Calu3 (cell line): ENCODE data around the gene NAGPA. TPM values are rescaled to one million over a fixed set of nuclear protein-coding genes. Genes with fewer than 3 reads are reported as not detected.

Source experiments
- BruUV-seq: library from RNA; stranded (reverse); fragments of 400-500 nt; replicated peaks from 2 replicates; lab custom pipeline; 2021; lab: Mats Ljungman, UMichigan
- CTCF ChIA-PET: fragments of 300-600 bp; sonication (Branson Sonifier 250); formaldehyde crosslinking; loops from one replicate; lab custom pipeline; 2022; ENCODE audit warnings: antibody characterized with exemption; lab: Charles Lee
- DNase-seq: peaks from one replicate; pipeline ENCODE4 v3.0.0; 2022
- H3K27ac Mint-ChIP-seq: one replicate; pipeline ENCODE4 v1.8.0; 2022; ENCODE audit warnings: mixed read lengths; ENCODE audit not compliant: unreplicated experiment
- H3K27me3 Mint-ChIP-seq: one replicate; pipeline ENCODE4 v1.8.0; 2022; ENCODE audit warnings: mixed read lengths; ENCODE audit not compliant: unreplicated experiment
- H3K36me3 Mint-ChIP-seq: one replicate; pipeline ENCODE4 v1.8.0; 2022; ENCODE audit warnings: mild to moderate bottlenecking, moderate library complexity, mixed read lengths; ENCODE audit not compliant: insufficient read depth, unreplicated experiment
- H3K4me1 Mint-ChIP-seq: one replicate; pipeline ENCODE4 v1.8.0; 2022; ENCODE audit warnings: mild to moderate bottlenecking, low read depth, mixed read lengths; ENCODE audit not compliant: unreplicated experiment
- H3K4me3 Mint-ChIP-seq: one replicate; pipeline ENCODE4 v1.8.0; 2022; ENCODE audit warnings: mild to moderate bottlenecking, low read depth, moderate library complexity, mixed read lengths; ENCODE audit not compliant: unreplicated experiment
- H3K9me3 Mint-ChIP-seq: one replicate; pipeline ENCODE4 v1.8.0; 2022; ENCODE audit warnings: low read depth, mixed read lengths; ENCODE audit not compliant: unreplicated experiment
- intact Hi-C: fragments of 100-400 bp; cut with micrococcal nuclease; formaldehyde crosslinking; loops from one replicate; pipeline ENCODE4 v1.10.0; 2022; ENCODE audit not compliant: unreplicated experiment
- total RNA-seq: library from RNA; stranded (reverse); gene quantifications from 2 replicates; pipeline ENCODE4 v1.2.3, GENCODE V29; 2022
- TF ChIP-seq, protein P1 (sequence below): fragments of 200-600 bp; IDR thresholded peaks from one replicate; pipeline ENCODE4 v1.8.0; 2022; ENCODE audit warnings: antibody characterized with exemption; ENCODE audit not compliant: unreplicated experiment

The NAGPA gene
- total RNA-seq, 1 experiment from 2014 or later, result 16.1 TPM

DNA sequence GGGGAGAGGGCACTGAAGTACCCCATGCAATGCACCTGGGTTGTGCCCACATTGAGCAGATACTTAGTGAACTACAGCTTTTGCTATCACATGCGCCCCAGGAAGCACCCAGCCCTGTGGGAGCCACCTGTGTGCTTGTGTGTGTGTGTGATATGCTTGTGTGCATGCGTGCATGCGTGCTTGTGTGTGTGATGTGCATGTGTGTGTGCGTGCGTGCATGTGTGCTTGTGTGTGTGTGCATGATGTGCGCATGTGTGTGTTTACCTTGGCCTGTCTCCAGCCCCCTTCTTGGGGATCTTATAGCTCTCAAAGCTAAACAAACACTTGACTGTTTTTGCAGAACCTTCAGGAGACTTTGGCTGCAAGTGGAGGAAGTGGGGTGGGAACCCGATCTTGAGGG, 31.2 kb upstream of the NAGPA start:
- Mint-ChIP-seq H3K27me3 (peaks cover 82% of the 10 kb centered on the region), H3K27ac (no peak overlapping the region), H3K4me3 (no peak overlapping the region), H3K4me1 (peaks cover 9% of the 10 kb centered on the region), H3K36me3 (no peaks in the 10 kb centered on the region), H3K9me3 (no peaks in the 10 kb centered on the region)
- CTCF ChIA-PET, result no interaction called here
- no TSS peak for BruUV-seq
- TF ChIP-seq, protein P1, sequence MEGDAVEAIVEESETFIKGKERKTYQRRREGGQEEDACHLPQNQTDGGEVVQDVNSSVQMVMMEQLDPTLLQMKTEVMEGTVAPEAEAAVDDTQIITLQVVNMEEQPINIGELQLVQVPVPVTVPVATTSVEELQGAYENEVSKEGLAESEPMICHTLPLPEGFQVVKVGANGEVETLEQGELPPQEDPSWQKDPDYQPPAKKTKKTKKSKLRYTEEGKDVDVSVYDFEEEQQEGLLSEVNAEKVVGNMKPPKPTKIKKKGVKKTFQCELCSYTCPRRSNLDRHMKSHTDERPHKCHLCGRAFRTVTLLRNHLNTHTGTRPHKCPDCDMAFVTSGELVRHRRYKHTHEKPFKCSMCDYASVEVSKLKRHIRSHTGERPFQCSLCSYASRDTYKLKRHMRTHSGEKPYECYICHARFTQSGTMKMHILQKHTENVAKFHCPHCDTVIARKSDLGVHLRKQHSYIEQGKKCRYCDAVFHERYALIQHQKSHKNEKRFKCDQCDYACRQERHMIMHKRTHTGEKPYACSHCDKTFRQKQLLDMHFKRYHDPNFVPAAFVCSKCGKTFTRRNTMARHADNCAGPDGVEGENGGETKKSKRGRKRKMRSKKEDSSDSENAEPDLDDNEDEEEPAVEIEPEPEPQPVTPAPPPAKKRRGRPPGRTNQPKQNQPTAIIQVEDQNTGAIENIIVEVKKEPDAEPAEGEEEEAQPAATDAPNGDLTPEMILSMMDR, result no peak
- DNase-seq, result peak; percentile 25
- intact Hi-C loops, result no loop called here

DNA sequence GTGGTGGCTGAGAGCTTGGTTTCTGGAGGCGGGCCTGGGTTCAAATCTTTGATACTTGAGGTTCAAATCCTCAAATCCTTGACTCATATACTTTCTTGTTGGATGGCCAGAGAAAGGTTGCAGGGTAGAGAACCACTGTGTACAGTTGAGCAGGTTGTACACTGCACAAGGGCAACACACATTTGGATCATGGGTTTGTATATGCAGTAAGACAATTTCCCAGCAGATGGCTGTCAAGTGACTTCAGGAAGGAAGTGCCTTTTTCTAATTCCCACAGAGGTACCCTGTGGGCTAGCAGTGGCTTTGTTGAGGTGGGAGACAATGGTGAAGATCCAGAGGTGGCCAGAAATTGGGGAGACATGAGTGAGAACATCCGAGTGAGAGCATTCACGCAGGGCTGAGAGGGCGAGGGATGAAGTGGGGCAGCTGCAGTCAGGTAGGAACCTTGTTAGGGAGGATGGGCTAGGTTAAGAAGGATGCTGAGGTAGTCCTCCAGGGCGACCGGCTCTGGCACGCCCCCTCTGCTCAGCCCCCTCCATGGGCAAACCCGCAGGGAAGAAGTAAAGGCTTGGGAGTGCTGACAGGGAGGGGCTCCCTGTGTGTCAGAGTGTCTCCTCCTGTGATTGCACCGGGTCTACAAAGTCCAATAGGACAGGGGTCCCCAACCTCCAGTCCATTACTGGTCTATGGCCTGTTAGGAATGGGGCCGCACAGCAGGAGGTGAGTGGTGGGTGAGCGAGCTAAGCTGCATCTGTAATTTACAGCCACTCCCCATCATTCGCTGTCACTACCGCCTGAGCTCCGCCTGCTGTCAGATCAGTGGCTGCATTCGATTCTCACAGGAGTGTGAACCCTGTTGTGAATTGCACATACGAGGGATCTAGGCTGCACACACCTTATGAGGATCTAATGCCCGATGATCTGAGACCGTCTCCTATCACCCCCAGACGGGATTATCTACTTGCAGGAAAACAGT, 29.3 kb upstream of the NAGPA start:
- H3K4me1 Mint-ChIP-seq, result peaks cover 9% of the 10 kb centered on the region
- no peaks in the 10 kb centered on the region for H3K36me3 Mint-ChIP-seq
- H3K4me3 Mint-ChIP-seq, result no peak overlapping the region
- intact Hi-C loops, result no loop called here
- H3K27me3 Mint-ChIP-seq, result peaks cover 86% of the 10 kb centered on the region
- no peak for DNase-seq
- H3K9me3 Mint-ChIP-seq, result no peaks in the 10 kb centered on the region
- CTCF ChIA-PET, result no interaction called here
- TF ChIP-seq, protein P1, result no peak
- BruUV-seq, result no TSS peak
- no peak overlapping the region for H3K27ac Mint-ChIP-seq

DNA sequence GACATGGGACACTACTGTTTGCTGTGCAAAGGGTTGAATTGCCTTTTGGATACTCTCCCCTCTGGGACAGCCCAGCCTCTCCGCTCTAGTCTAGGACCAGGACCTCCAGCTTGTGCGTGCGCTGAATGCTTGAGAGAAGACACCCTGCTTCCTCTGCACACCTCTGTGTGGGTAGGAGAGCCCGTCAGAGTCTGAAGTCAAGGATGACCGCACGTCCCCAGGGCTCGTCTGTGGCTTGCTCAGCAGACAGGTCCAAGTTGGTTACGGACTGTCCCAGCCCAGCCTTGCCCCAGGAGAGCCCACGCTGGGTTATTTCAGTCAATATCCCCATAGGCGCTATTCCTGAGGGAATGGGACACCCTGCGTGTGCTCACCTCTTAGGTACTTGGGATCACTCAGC, 28.3 kb upstream of the NAGPA start:
- no peak for DNase-seq
- Mint-ChIP-seq H3K27ac (no peak overlapping the region), H3K27me3 (peaks cover 75% of the 10 kb centered on the region), H3K4me3 (no peak overlapping the region), H3K36me3 (no peaks in the 10 kb centered on the region), H3K9me3 (no peaks in the 10 kb centered on the region), H3K4me1 (peaks cover 9% of the 10 kb centered on the region)
- CTCF ChIA-PET, result no interaction called here
- no TSS peak for BruUV-seq
- intact Hi-C loops, result no loop called here
- TF ChIP-seq, protein P1, result no peak

DNA sequence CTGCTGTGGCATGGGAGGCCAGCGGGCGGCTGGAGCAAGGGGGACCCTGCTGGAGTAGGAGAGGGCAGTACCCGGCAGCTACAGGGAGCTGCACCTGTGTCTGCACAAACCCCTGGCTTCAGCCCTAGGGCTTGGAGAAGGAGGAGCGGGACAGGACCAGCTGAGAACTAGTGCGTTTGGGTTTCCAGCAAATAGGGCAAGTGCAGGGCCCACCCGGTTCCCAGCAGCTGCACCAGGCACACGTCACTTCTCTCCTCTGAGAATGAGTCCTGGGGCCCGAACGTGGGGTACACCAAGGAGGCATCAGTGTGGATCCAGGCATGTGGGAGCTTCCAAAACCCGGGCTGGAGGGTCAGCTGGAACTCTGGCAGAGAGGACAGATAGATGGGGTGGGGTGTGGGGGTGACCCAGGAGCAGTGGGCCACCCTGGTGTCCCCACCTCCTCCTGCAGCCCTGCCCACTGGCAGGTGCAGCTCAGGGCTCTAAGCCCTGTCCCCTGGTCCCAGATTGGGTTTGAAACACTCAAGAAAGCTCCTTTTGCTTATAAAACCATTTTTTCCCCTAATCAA, 26.4 kb upstream of the NAGPA start:
- Mint-ChIP-seq H3K27ac (no peak overlapping the region), H3K4me1 (peaks cover 9% of the 10 kb centered on the region), H3K27me3 (peaks cover 73% of the 10 kb centered on the region), H3K36me3 (no peaks in the 10 kb centered on the region), H3K4me3 (no peak overlapping the region), H3K9me3 (no peaks in the 10 kb centered on the region)
- no peak for DNase-seq
- CTCF ChIA-PET, result interaction anchor here (0.6 kb wide), 1 partner anchor 645 kb away, joined by 3 read pairs; no protein-coding TSS in a partner anchor
- BruUV-seq, result no TSS peak
- TF ChIP-seq, protein P1, result no peak
- intact Hi-C loops, result no loop called here
